CD8-positive, alpha-beta memory T cell (primary cell): ENCODE results near the gene ICAM4. TPM values are rescaled to one million over a fixed set of nuclear protein-coding genes. Genes with fewer than 3 reads are reported as not detected.

Experiments used
- CTCF ChIA-PET: fragments of 350-600 bp; sonication (Branson Sonifier 250); formaldehyde crosslinking; loops from one replicate; lab custom pipeline; 2021; ENCODE audit warnings: antibody characterized with exemption; lab: Charles Lee
- POLR2A ChIA-PET: fragments of 350-600 bp; sonication (Branson Sonifier 250); formaldehyde crosslinking; loops from one replicate; lab custom pipeline; 2021; ENCODE audit warnings: antibody characterized with exemption; lab: Charles Lee
- DNase-seq, 5 donors: peaks; one replicate each; pipeline versions ENCODE4 v3.0.0 to v3.0.0-alpha.2; 2020 to 2022; ENCODE audit warnings: mixed read lengths in 1 of 5
- H3K27ac ChIP-seq: one replicate; pipeline ENCODE4 v1.7.0; 2013; ENCODE audit warnings: low read depth, mild to moderate bottlenecking, low read length, moderate library complexity
- H3K27me3 ChIP-seq: 2 replicates; pipeline ENCODE4 v1.7.0; 2013; ENCODE audit warnings: low read length, mild to moderate bottlenecking; ENCODE audit not compliant: insufficient read depth, poor library complexity, severe bottlenecking
- H3K36me3 ChIP-seq: 2 replicates; pipeline ENCODE4 v1.7.0; 2013; ENCODE audit warnings: mild to moderate bottlenecking, low read length, moderate library complexity; ENCODE audit not compliant: insufficient read depth
- H3K4me1 ChIP-seq: 2 replicates; pipeline ENCODE4 v1.7.0; 2013; ENCODE audit warnings: mild to moderate bottlenecking, low read length, moderate library complexity; ENCODE audit not compliant: insufficient read depth
- H3K4me3 ChIP-seq: 2 replicates; pipeline ENCODE4 v1.7.0; 2013; ENCODE audit warnings: mild to moderate bottlenecking, low read length
- H3K9me3 ChIP-seq: 2 replicates; pipeline ENCODE4 v1.7.0; 2013; ENCODE audit warnings: mild to moderate bottlenecking, low read length
- H3K27ac Mint-ChIP-seq, 8 donors: one replicate each; pipeline ENCODE4 v1.8.0; 2020 to 2021; ENCODE audit warnings: mixed read lengths in 8 of 8, mild to moderate bottlenecking in 6 of 8, inconsistent platforms in 3 of 8, moderate library complexity in 3 of 8
- H3K27me3 Mint-ChIP-seq, 2 donors: one replicate each; pipeline ENCODE4 v1.8.0; 2020 to 2021; ENCODE audit warnings: mixed read lengths in 2 of 2, mild to moderate bottlenecking in 1 of 2, moderate library complexity in 1 of 2
- H3K36me3 Mint-ChIP-seq, 3 donors: one replicate each; pipeline ENCODE4 v1.8.0; 2020 to 2021; ENCODE audit warnings: mixed read lengths in 3 of 3, inconsistent platforms in 1 of 3, mild to moderate bottlenecking in 1 of 3
- H3K4me1 Mint-ChIP-seq, 3 donors: one replicate each; pipeline ENCODE4 v1.8.0; 2020 to 2021; ENCODE audit warnings: mixed read lengths in 3 of 3, inconsistent platforms in 1 of 3, mild to moderate bottlenecking in 1 of 3
- H3K4me3 Mint-ChIP-seq, 7 donors: one replicate each; pipeline ENCODE4 v1.8.0; 2020 to 2021; ENCODE audit warnings: mixed read lengths in 7 of 7, mild to moderate bottlenecking in 6 of 7, moderate library complexity in 4 of 7, inconsistent platforms in 2 of 7
- H3K9me3 Mint-ChIP-seq, 5 donors: one replicate each; pipeline ENCODE4 v1.8.0; 2020 to 2022; ENCODE audit warnings: mixed read lengths in 5 of 5, mild to moderate bottlenecking in 3 of 5, moderate library complexity in 2 of 5, inconsistent platforms in 1 of 5
- polyA plus RNA-seq: library from polyadenylated mRNA; unstranded; fragments of 300-500 nt; fragmentation: Illumina TruSeq; gene quantifications from one replicate; pipeline ENCODE4 v1.2.3, GENCODE V29; 2021
- total RNA-seq, 2 experiments: library from RNA; stranded (reverse); gene quantifications; one replicate each; pipeline ENCODE4 v1.2.3, GENCODE V29; 2021

Gene ICAM4
- total and polyA plus RNA-seq, 3 experiments from 2014 or later: 0.15 to 0.95 (median 0.33) TPM

DNA sequence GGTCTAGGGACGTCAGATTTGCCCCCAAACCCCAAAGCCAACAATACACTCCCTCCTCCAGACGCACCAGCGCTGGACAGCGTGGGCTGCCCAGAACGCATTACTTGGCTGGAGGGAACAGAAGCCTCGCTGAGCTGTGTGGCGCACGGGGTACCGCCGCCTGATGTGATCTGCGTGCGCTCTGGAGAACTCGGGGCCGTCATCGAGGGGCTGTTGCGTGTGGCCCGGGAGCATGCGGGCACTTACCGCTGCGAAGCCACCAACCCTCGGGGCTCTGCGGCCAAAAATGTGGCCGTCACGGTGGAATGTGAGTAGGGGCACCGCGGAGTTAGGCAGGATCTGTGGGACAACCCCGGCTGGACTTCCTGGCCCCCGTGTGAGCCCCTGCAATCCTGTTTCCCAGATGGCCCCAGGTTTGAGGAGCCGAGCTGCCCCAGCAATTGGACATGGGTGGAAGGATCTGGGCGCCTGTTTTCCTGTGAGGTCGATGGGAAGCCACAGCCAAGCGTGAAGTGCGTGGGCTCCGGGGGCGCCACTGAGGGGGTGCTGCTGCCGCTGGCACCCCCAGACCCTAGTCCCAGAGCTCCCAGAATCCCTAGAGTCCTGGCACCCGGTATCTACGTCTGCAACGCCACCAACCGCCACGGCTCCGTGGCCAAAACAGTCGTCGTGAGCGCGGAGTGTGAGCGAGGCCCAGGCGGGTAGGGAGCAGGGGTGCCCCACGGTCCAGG lies 7.0 kb downstream of the ICAM4 start:
- CTCF ChIA-PET: interaction anchor here (8.0 kb wide), 1 partner anchor 22 kb away, joined by 71 read pairs; the partner anchor contains the start of gene ICAM1
- POLR2A ChIA-PET: no interaction called here
- peaks cover 48 to 53% of the 10 kb centered on the region in 2 donors for H3K27me3 Mint-ChIP-seq
- DNase-seq: no peak
- H3K4me3 Mint-ChIP-seq: peak overlapping the region in 5 of 7 donors; percentile 54 to 88 (median 83)
- Histone ChIP-seq H3K27me3 (peaks cover 48% of the 10 kb centered on the region), H3K27ac (no peak overlapping the region), H3K4me3 (no peak overlapping the region), H3K9me3 (no peaks in the 10 kb centered on the region), H3K36me3 (no peaks in the 10 kb centered on the region), H3K4me1 (peaks cover 62% of the 10 kb centered on the region)
- H3K4me1 Mint-ChIP-seq: peaks cover 45 to 60% (median 47%) of the 10 kb centered on the region in 3 donors
- no peaks in the 10 kb centered on the region for H3K36me3 Mint-ChIP-seq
- H3K9me3 Mint-ChIP-seq: no peaks in the 10 kb centered on the region
- peak overlapping the region in 3 of 8 donors; percentile 9 to 88 (median 73) for H3K27ac Mint-ChIP-seq

- ChIA-PET CTCF (interaction anchor here (8.0 kb wide), 1 partner anchor 22 kb away, joined by 71 read pairs; the partner anchor contains the start of gene ICAM1), POLR2A (no interaction called here)
- H3K27me3 ChIP-seq: peaks cover 46% of the 10 kb centered on the region
- H3K4me1 Mint-ChIP-seq: peaks cover 40 to 54% (median 41%) of the 10 kb centered on the region in 3 donors
- no peaks in the 10 kb centered on the region for H3K36me3 ChIP-seq
- peaks cover 57% of the 10 kb centered on the region for H3K4me1 ChIP-seq
- no peaks in the 10 kb centered on the region for H3K9me3 ChIP-seq
- H3K36me3 Mint-ChIP-seq: no peaks in the 10 kb centered on the region
- no peak for DNase-seq
- H3K27ac Mint-ChIP-seq: no peak overlapping the region
- H3K9me3 Mint-ChIP-seq: no peaks in the 10 kb centered on the region
- peaks cover 42 to 48% of the 10 kb centered on the region in 2 donors for H3K27me3 Mint-ChIP-seq
- peak overlapping the region; percentile 19 to 86 (median 50) for H3K4me3 Mint-ChIP-seq
- H3K27ac ChIP-seq: no peak overlapping the region
- H3K4me3 ChIP-seq: no peak overlapping the region
Observed at GRCh38 chr19:10294368-10294697, 7.6 kb downstream of the ICAM4 start.

- Histone ChIP-seq H3K4me3 (peak overlapping the region; percentile 69), H3K27me3 (peaks cover 46% of the 10 kb centered on the region), H3K4me1 (peaks cover 48% of the 10 kb centered on the region), H3K36me3 (no peaks in the 10 kb centered on the region), H3K27ac (no peak overlapping the region), H3K9me3 (no peaks in the 10 kb centered on the region)
- Mint-ChIP-seq H3K36me3 (no peaks in the 10 kb centered on the region), H3K27me3 (peaks cover 36 to 42% of the 10 kb centered on the region in 2 donors), H3K4me3 (peak overlapping the region; percentile 78 to 93 (median 86)), H3K27ac (peak overlapping the region in 7 of 8 donors; percentile 48 to 93 (median 73)), H3K4me1 (peaks cover 36 to 46% (median 37%) of the 10 kb centered on the region in 3 donors), H3K9me3 (no peaks in the 10 kb centered on the region)
- DNase-seq: peak; percentile 57 to 84 (median 71)
- POLR2A ChIA-PET: no interaction called here
- CTCF ChIA-PET: interaction anchor here (1.2 kb wide), 1 partner anchor 25 kb away, joined by 7 read pairs; the partner anchor contains the start of gene ICAM1
Observed at GRCh38 chr19:10295305-10295846, 8.6 kb downstream of the ICAM4 start.

DNA sequence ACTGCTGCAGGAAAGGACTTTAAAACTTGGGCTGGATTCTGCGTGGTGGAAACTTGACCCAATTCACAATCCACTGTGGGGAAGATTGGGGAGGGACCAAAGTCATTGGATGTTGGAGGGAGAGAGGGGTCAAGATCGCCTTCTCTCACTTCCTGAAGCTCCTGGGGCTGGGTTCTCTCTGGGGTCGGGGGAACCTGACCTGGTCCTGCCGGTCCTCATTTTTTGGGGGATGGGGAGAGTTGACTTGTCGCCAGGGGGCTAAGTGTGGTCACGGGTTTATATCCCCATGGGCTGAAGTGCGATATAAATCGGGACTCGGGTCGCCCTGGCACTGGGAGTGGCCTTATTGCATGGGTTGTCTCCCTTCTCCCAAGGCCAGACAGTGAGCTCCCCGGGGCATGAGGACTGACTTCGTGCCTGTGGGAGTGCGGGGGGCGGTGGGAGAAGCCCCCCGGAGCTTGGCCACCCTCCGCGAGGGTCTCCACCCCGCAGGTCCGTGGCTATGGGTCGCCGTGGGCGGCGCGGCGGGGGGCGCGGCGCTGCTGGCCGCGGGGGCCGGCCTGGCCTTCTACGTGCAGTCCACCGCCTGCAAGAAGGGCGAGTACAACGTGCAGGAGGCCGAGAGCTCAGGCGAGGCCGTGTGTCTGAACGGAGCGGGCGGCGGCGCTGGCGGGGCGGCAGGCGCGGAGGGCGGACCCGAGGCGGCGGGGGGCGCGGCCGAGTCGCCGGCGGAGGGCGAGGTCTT lies 9.3 kb downstream of the ICAM4 start:
- Mint-ChIP-seq H3K27me3 (peaks cover 31 to 36% of the 10 kb centered on the region in 2 donors), H3K27ac (peak overlapping the region in 7 of 8 donors; percentile 48 to 93 (median 73)), H3K4me3 (peak overlapping the region; percentile 78 to 93 (median 86)), H3K4me1 (peaks cover 31 to 40% (median 31%) of the 10 kb centered on the region in 3 donors), H3K36me3 (no peaks in the 10 kb centered on the region), H3K9me3 (no peaks in the 10 kb centered on the region)
- H3K27ac ChIP-seq: no peak overlapping the region
- peaks cover 42% of the 10 kb centered on the region for H3K4me1 ChIP-seq
- no peaks in the 10 kb centered on the region for H3K9me3 ChIP-seq
- DNase-seq: no peak
- no peaks in the 10 kb centered on the region for H3K36me3 ChIP-seq
- H3K4me3 ChIP-seq: peak overlapping the region; percentile 69
- peaks cover 40% of the 10 kb centered on the region for H3K27me3 ChIP-seq
- ChIA-PET POLR2A (no interaction called here), CTCF (interaction anchor here (1.2 kb wide), 1 partner anchor 26 kb away, joined by 7 read pairs; the partner anchor contains the start of gene ICAM1)

GRCh38 chr19:10299545-10300458 lies 13.0 kb downstream of the ICAM4 start:
- POLR2A ChIA-PET: no interaction called here

GRCh38 chr19:10305139-10305806 lies 18.5 kb downstream of the ICAM4 start:
- Histone ChIP-seq H3K4me1 (no peaks in the 10 kb centered on the region), H3K27me3 (no peaks in the 10 kb centered on the region), H3K27ac (peak overlapping the region; percentile 47), H3K36me3 (no peaks in the 10 kb centered on the region), H3K9me3 (no peaks in the 10 kb centered on the region), H3K4me3 (no peak overlapping the region)
- no peak for DNase-seq
- CTCF ChIA-PET: no interaction called here
- peaks cover 0 to 3% of the 10 kb centered on the region in 2 donors for H3K27me3 Mint-ChIP-seq
- no peaks in the 10 kb centered on the region for H3K4me1 Mint-ChIP-seq
- POLR2A ChIA-PET: no interaction called here
- H3K9me3 Mint-ChIP-seq: no peaks in the 10 kb centered on the region
- peaks cover 0 to 10% (median 0%) of the 10 kb centered on the region in 3 donors for H3K36me3 Mint-ChIP-seq
- H3K27ac Mint-ChIP-seq: no peak overlapping the region
- no peak overlapping the region for H3K4me3 Mint-ChIP-seq

More at GRCh38 chr19:10299545-10300458, 13.0 kb downstream of the ICAM4 start:
- no peak overlapping the region for H3K4me3 ChIP-seq
- H3K27me3 ChIP-seq: peaks cover 5% of the 10 kb centered on the region
- no peak for DNase-seq
- H3K9me3 ChIP-seq: no peaks in the 10 kb centered on the region
- H3K27ac ChIP-seq: peak overlapping the region; percentile 57
- Mint-ChIP-seq H3K27me3 (peaks cover 3 to 8% of the 10 kb centered on the region in 2 donors), H3K36me3 (peaks cover 0 to 4% (median 0%) of the 10 kb centered on the region in 3 donors), H3K4me3 (no peak overlapping the region), H3K4me1 (peaks cover 7 to 12% (median 9%) of the 10 kb centered on the region in 3 donors), H3K27ac (peak overlapping the region in 1 of 8 donors; percentile 47), H3K9me3 (no peaks in the 10 kb centered on the region)
- CTCF ChIA-PET: interaction anchor here (1.4 kb wide), 1 partner anchor 29 kb away, joined by 5 read pairs; the partner anchor contains the start of gene ICAM1
- H3K4me1 ChIP-seq: peaks cover 12% of the 10 kb centered on the region
- no peaks in the 10 kb centered on the region for H3K36me3 ChIP-seq

DNA sequence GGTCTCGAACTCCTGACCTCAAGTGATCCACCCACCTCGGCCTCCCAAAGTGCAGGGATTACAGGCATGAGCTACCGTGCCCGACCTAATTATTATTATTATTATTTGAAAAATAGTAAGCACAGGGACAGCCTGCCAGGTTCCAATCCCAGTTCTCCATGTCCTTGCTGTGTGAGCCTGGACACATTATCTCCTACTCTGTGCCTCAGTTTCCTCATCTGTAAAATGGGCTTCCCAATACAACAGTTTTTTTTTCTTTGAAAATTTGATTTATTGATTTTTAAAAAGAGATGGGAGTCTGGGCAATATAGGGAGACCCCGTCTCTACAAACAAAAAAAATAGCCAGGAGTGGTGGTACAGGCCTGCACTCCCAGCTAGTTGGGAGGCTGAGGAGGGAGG lies 19.6 kb downstream of the ICAM4 start:
- Histone ChIP-seq H3K4me1 (no peaks in the 10 kb centered on the region), H3K4me3 (no peak overlapping the region), H3K9me3 (no peaks in the 10 kb centered on the region), H3K36me3 (no peaks in the 10 kb centered on the region), H3K27me3 (no peaks in the 10 kb centered on the region), H3K27ac (no peak overlapping the region)
- no peak for DNase-seq
- Mint-ChIP-seq H3K36me3 (peaks cover 0 to 14% (median 0%) of the 10 kb centered on the region in 3 donors), H3K27ac (no peak overlapping the region), H3K27me3 (peaks cover 0 to 3% of the 10 kb centered on the region in 2 donors), H3K9me3 (no peaks in the 10 kb centered on the region), H3K4me1 (no peaks in the 10 kb centered on the region), H3K4me3 (no peak overlapping the region)
- ChIA-PET CTCF (interaction anchor here (0.9 kb wide), 1 partner anchor 187 kb away, joined by 3 read pairs; no protein-coding TSS in a partner anchor), POLR2A (no interaction called here)
